Neural progenitor cell (in vitro differentiated cells): ENCODE results near the gene PLXNB1. TPM values are rescaled to one million over a fixed set of nuclear protein-coding genes. Genes with fewer than 3 reads are reported as not detected.
A peak's percentile ranks its signal among the peaks of the same experiment; 100 is the strongest.

Experiments
- DNase-seq: peaks from one replicate; pipeline ENCODE4 v3.0.0-alpha.2; 2016; ENCODE audit warnings: low spot score
- H2AFZ ChIP-seq: fragments of 200-600 bp; sonication (generic); replicated peaks from 2 replicates; pipeline ENCODE4 v1.6.1; 2016; ENCODE audit warnings: antibody characterized with exemption
- H3F3A ChIP-seq: fragments of 200-600 bp; sonication (generic); 2 replicates; pipeline ENCODE4 v1.6.1; 2016; ENCODE audit warnings: antibody characterized with exemption, low read depth
- H3K27ac ChIP-seq: fragments of 200-600 bp; sonication (generic); 2 replicates; pipeline ENCODE4 v1.5.1; 2016; ENCODE audit warnings: mild to moderate bottlenecking
- H3K27me3 ChIP-seq: fragments of 200-600 bp; sonication (generic); 2 replicates; pipeline ENCODE4 v1.6.1; 2016; ENCODE audit warnings: mild to moderate bottlenecking, moderate library complexity
- H3K36me3 ChIP-seq: fragments of 200-600 bp; sonication (generic); 2 replicates; pipeline ENCODE4 v1.5.1; 2016
- H3K4me1 ChIP-seq: fragments of 200-600 bp; sonication (generic); 2 replicates; pipeline ENCODE4 v1.6.1; 2016; ENCODE audit warnings: mixed run types
- H3K4me2 ChIP-seq: fragments of 200-600 bp; sonication (generic); 2 replicates; pipeline ENCODE4 v1.6.1; 2016
- H3K4me3 ChIP-seq: fragments of 200-600 bp; sonication (generic); 2 replicates; pipeline ENCODE4 v1.5.1; 2016
- H3K79me2 ChIP-seq: fragments of 200-600 bp; sonication (generic); 2 replicates; pipeline ENCODE4 v1.6.1; 2016; ENCODE audit warnings: low read depth
- H3K9ac ChIP-seq: fragments of 200-600 bp; sonication (generic); 2 replicates; pipeline ENCODE4 v1.6.1; 2016
- H3K9me3 ChIP-seq: fragments of 200-600 bp; sonication (generic); 2 replicates; pipeline ENCODE4 v1.5.1; 2016; ENCODE audit warnings: low read depth
- H4K20me1 ChIP-seq: fragments of 200-600 bp; sonication (generic); 2 replicates; pipeline ENCODE4 v1.6.1; 2016; ENCODE audit warnings: low read depth
- H3K27ac Mint-ChIP-seq: 3 replicates; pipeline ENCODE4 v1.8.0; 2021; ENCODE audit warnings: mixed read lengths
- H3K27me3 Mint-ChIP-seq: 2 replicates; pipeline ENCODE4 v1.8.0; 2022; ENCODE audit warnings: low read depth, mild to moderate bottlenecking, inconsistent platforms, moderate library complexity, mixed read lengths; ENCODE audit not compliant: insufficient read depth
- H3K36me3 Mint-ChIP-seq: 3 replicates; pipeline ENCODE4 v1.8.0; 2021; ENCODE audit warnings: mixed read lengths
- H3K4me1 Mint-ChIP-seq: 3 replicates; pipeline ENCODE4 v1.8.0; 2021; ENCODE audit warnings: mixed read lengths
- H3K4me3 Mint-ChIP-seq: 3 replicates; pipeline ENCODE4 v1.8.0; 2021; ENCODE audit warnings: mild to moderate bottlenecking, moderate library complexity, mixed read lengths
- H3K9me3 Mint-ChIP-seq: 3 replicates; pipeline ENCODE4 v1.8.0; 2020; ENCODE audit warnings: mixed read lengths
- EZH2 ChIP-seq: fragments of 200-600 bp; sonication (generic); IDR thresholded peaks from 2 replicates; pipeline ENCODE4 v1.6.1; 2017; ENCODE audit warnings: antibody characterized with exemption, mild to moderate bottlenecking, moderate library complexity
- EZH2phosphoT487 ChIP-seq: fragments of 200-600 bp; sonication (generic); IDR thresholded peaks from 2 replicates; pipeline ENCODE4 v1.6.1; 2017; ENCODE audit warnings: antibody characterized with exemption
- total RNA-seq: library from RNA; depleted of rRNA; stranded (reverse); fragments of >200 nt; gene quantifications from 2 replicates; pipeline ENCODE4 v1.2.3, GENCODE V29; 2015; ENCODE audit warnings: low replicate concordance
- TF ChIP-seq, protein P1 (sequence below): fragments of 200-600 bp; sonication (generic); IDR thresholded peaks from 2 replicates; pipeline ENCODE4 v1.5.1; 2017; ENCODE audit warnings: antibody characterized with exemption, mild to moderate bottlenecking

Gene PLXNB1
- total RNA-seq, 1 donor from 2014 or later: 53.6 TPM

DNA sequence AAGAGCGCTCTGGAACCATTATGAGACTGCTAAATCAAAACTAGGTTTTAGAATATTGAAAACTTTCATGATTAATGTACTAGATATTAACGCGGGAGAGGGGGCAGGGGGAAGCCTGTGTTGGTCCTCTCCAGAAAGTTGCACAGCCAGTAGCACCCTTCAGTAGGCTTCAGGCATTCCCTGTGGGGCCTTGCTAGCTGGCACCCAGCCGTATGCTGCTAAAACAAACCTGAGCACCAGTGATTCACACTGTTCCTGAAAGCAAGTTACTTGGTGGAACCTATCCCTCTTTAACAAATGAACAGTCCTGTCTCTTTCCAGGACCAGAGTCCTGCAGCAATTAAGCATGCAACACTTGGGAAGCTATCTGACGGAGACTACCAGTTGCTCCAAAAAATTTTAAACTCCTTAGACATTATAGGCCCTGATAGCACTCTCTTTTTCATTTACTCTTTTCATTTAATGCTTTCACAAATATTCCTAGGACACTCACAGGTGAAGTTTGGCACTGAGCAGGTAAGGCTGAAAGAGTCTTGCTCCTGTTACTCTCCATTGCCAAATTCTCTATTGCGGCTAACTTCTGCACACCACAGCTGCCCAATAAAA, 15.5 kb upstream of the PLXNB1 start:
- no peaks in the 10 kb centered on the region for H3K9me3 Mint-ChIP-seq
- H3K9ac ChIP-seq: no peak overlapping the region

DNA sequence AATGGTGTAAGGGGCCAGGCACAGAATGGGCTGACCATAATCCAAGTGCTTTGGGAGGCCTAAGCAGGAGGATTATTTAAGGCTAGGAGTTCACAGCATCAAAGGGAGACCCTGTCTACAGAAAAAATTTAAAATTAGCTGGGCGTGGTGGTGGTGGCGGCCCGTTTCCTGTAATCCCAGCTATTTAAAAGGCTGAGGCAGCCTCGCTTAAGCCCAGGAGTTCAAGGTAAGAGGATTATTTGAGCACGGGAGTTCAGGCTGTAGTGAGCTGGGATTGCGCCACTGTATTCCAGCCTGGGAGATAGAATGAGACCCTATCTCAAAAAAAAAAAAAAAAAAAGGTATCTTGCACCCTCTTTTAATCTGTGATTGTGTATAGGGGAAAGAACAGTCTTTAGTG, 12.1 kb upstream of the PLXNB1 start:
- H3K27ac Mint-ChIP-seq: no peak overlapping the region
- Histone ChIP-seq H3K9me3 (no peaks in the 10 kb centered on the region), H3K27me3 (no peaks in the 10 kb centered on the region), H3K79me2 (peaks cover 56% of the 10 kb centered on the region), H3K4me1 (peaks cover 21% of the 10 kb centered on the region), H4K20me1 (peaks cover 16% of the 10 kb centered on the region), H3K9ac (no peak overlapping the region), H3F3A (peaks cover 70% of the 10 kb centered on the region), H3K36me3 (no peaks in the 10 kb centered on the region), H3K27ac (no peak overlapping the region), H3K4me2 (peak overlapping the region; percentile 94), H3K4me3 (peak overlapping the region; percentile 71), H2AFZ (no peak overlapping the region)
- DNase-seq: no peak
- H3K36me3 Mint-ChIP-seq: peaks cover 7% of the 10 kb centered on the region
- H3K4me3 Mint-ChIP-seq: peak overlapping the region; percentile 96
- TF ChIP-seq EZH2: no peak
- TF ChIP-seq, protein P1, sequence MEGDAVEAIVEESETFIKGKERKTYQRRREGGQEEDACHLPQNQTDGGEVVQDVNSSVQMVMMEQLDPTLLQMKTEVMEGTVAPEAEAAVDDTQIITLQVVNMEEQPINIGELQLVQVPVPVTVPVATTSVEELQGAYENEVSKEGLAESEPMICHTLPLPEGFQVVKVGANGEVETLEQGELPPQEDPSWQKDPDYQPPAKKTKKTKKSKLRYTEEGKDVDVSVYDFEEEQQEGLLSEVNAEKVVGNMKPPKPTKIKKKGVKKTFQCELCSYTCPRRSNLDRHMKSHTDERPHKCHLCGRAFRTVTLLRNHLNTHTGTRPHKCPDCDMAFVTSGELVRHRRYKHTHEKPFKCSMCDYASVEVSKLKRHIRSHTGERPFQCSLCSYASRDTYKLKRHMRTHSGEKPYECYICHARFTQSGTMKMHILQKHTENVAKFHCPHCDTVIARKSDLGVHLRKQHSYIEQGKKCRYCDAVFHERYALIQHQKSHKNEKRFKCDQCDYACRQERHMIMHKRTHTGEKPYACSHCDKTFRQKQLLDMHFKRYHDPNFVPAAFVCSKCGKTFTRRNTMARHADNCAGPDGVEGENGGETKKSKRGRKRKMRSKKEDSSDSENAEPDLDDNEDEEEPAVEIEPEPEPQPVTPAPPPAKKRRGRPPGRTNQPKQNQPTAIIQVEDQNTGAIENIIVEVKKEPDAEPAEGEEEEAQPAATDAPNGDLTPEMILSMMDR: no peak
- TF ChIP-seq EZH2phosphoT487: no peak
- H3K9me3 Mint-ChIP-seq: no peaks in the 10 kb centered on the region
- peaks cover 27% of the 10 kb centered on the region for H3K4me1 Mint-ChIP-seq
- H3K27me3 Mint-ChIP-seq: no peaks in the 10 kb centered on the region

More for the DNA sequence above, 15.5 kb upstream of the PLXNB1 start:
- H4K20me1 ChIP-seq: peaks cover 27% of the 10 kb centered on the region
- no peak for DNase-seq
- H3K9me3 ChIP-seq: no peaks in the 10 kb centered on the region
- H3K4me1 ChIP-seq: peaks cover 24% of the 10 kb centered on the region
- peaks cover 62% of the 10 kb centered on the region for H3F3A ChIP-seq
- Mint-ChIP-seq H3K27me3 (peaks cover 2% of the 10 kb centered on the region), H3K36me3 (peaks cover 7% of the 10 kb centered on the region), H3K4me3 (peak overlapping the region; percentile 89), H3K4me1 (peaks cover 35% of the 10 kb centered on the region), H3K27ac (no peak overlapping the region)
- no peak overlapping the region for H2AFZ ChIP-seq
- no peak overlapping the region for H3K27ac ChIP-seq
- no peak for TF ChIP-seq EZH2
- H3K79me2 ChIP-seq: peaks cover 53% of the 10 kb centered on the region
- peak overlapping the region; percentile 74 for H3K4me3 ChIP-seq
- H3K27me3 ChIP-seq: no peaks in the 10 kb centered on the region
- H3K36me3 ChIP-seq: no peaks in the 10 kb centered on the region
- H3K4me2 ChIP-seq: peak overlapping the region; percentile 91

DNA sequence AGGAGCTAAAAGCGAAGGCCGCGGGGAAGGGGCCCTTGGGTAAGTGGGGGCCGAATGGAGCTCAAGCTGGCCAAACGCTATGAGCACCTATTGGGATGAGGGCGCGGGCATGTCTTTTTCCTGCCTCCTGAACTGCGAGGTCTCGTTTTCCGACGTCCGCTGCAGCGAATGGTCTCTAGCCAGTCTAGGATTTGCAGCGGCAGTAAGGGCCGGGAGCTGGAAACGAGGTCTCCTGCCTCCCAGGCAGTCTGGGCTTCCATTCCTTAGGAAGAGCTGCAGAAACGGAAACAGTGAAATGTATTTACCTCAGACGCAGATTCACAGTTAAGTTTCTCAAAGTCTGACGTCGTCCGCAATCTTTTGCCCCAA, 10.7 kb upstream of the PLXNB1 start:
- Histone ChIP-seq H3K4me3 (peak overlapping the region; percentile 71), H3K27me3 (no peaks in the 10 kb centered on the region), H3K79me2 (peaks cover 53% of the 10 kb centered on the region), H3K9ac (peak overlapping the region; percentile 79), H3K9me3 (no peaks in the 10 kb centered on the region), H4K20me1 (peaks cover 16% of the 10 kb centered on the region), H3F3A (peaks cover 67% of the 10 kb centered on the region), H3K4me1 (peaks cover 17% of the 10 kb centered on the region), H2AFZ (peak overlapping the region; percentile 59), H3K36me3 (no peaks in the 10 kb centered on the region), H3K27ac (no peak overlapping the region), H3K4me2 (peak overlapping the region; percentile 94)
- peaks cover 7% of the 10 kb centered on the region for H3K36me3 Mint-ChIP-seq
- TF ChIP-seq EZH2: no peak
- TF ChIP-seq, protein P1: no peak
- no peak for TF ChIP-seq EZH2phosphoT487
- DNase-seq: peak; percentile 39
- H3K9me3 Mint-ChIP-seq: no peaks in the 10 kb centered on the region
- no peaks in the 10 kb centered on the region for H3K27me3 Mint-ChIP-seq
- no peak overlapping the region for H3K27ac Mint-ChIP-seq
- peaks cover 20% of the 10 kb centered on the region for H3K4me1 Mint-ChIP-seq
- peak overlapping the region; percentile 96 for H3K4me3 Mint-ChIP-seq

DNA sequence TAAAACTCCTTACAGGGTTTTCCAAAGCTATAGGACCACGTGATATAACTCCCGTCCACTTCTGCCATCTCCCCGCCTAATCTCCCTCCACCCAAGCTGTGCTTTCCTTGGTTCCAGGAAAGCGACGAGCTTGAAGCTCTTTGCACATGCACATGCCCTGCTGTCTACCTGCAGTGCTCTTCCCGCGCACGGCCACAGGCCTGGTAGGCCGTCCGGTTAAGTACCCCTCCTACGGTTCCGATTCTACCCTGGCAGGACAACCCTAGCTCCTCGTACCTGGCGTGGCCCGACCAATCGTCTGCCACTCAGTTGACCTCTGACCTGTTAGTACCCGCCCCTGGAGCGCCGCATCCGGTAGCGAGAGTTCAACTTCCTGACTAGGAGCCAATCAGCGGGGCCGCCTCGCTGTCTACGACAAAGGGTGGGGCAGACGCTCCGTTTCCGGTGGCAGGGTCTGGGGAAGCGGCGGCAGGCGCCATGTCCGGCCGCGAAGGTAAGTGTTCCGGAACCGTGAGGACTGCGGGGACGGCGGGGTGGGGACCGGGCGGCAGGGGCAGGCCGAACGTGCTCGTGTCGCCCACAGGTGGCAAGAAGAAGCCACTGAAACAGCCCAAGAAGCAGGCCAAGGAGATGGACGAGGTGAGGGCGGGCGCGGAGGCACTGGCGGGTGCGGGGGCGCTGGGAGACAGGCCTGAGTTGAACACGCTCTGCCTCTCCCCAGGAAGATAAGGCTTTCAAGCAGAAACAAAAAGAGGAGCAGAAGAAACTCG, 10.1 kb upstream of the PLXNB1 start, which contains the start of the genes CCDC51 and TMA7:
CCDC51 (minus strand) TSS at position 300 of the 770 bp plus-strand sequence. CDS start 4,991 bp downstream, outside the sequence.
TMA7 (plus strand) TSS at position 438 of the 770 bp plus-strand sequence; CDS start at position 478, 40 bp downstream.
- Histone ChIP-seq H3K36me3 (no peaks in the 10 kb centered on the region), H3K9ac (peak within 1 kb of the TSS; percentile 79), H3K4me2 (peak within 1 kb of the TSS; percentile 94), H3K27ac (no peak within 1 kb of the TSS), H3K4me1 (peaks cover 15% of the 10 kb centered on the region), H4K20me1 (peaks cover 16% of the 10 kb centered on the region), H3K27me3 (no peaks in the 10 kb centered on the region), H3K4me3 (peak within 1 kb of the TSS; percentile 71), H3F3A (peaks cover 61% of the 10 kb centered on the region), H3K79me2 (peaks cover 57% of the 10 kb centered on the region), H2AFZ (peak within 1 kb of the TSS; percentile 59), H3K9me3 (no peaks in the 10 kb centered on the region)
- peak; percentile 98 for DNase-seq
- no peak for TF ChIP-seq EZH2phosphoT487
- no peak for TF ChIP-seq EZH2
- TF ChIP-seq, protein P1: no peak
- H3K4me1 Mint-ChIP-seq: peaks cover 17% of the 10 kb centered on the region
- H3K27me3 Mint-ChIP-seq: no peaks in the 10 kb centered on the region
- H3K27ac Mint-ChIP-seq: peak within 1 kb of the TSS; percentile 81
- peak within 1 kb of the TSS; percentile 96 for H3K4me3 Mint-ChIP-seq
- no peaks in the 10 kb centered on the region for H3K9me3 Mint-ChIP-seq
- peaks cover 7% of the 10 kb centered on the region for H3K36me3 Mint-ChIP-seq
